GM23248 (cell line): ENCODE data around the gene FHAD1. TPM values are rescaled to one million over a fixed set of nuclear protein-coding genes. Genes with fewer than 3 reads are reported as not detected.

Experiments
- DNase-seq: peaks from one replicate; pipeline ENCODE4 v3.0.0-alpha.2; 2015
- H2AFZ ChIP-seq: fragments of 200-600 bp; sonication (generic); 2 replicates; pipeline ENCODE4 v1.6.1; 2016; ENCODE audit warnings: antibody characterized with exemption
- H3F3A ChIP-seq: fragments of 200-600 bp; sonication (generic); 2 replicates; pipeline ENCODE4 v1.6.1; 2016; ENCODE audit warnings: mild to moderate bottlenecking, antibody characterized with exemption, mixed run types; ENCODE audit not compliant: insufficient read depth
- H3K27ac ChIP-seq: fragments of 200-600 bp; sonication (generic); 2 replicates; pipeline ENCODE4 v1.5.1; 2016; ENCODE audit warnings: mild to moderate bottlenecking
- H3K27me3 ChIP-seq: fragments of 200-600 bp; sonication (generic); replicated peaks from 2 replicates; pipeline ENCODE4 v1.6.1; 2016; ENCODE audit warnings: mild to moderate bottlenecking; ENCODE audit not compliant: insufficient read depth
- H3K36me3 ChIP-seq: fragments of 200-600 bp; sonication (generic); 2 replicates; pipeline ENCODE4 v1.6.1; 2016; ENCODE audit warnings: low read depth, mild to moderate bottlenecking
- H3K4me1 ChIP-seq: fragments of 200-600 bp; sonication (generic); 2 replicates; pipeline ENCODE4 v1.6.1; 2016; ENCODE audit warnings: mild to moderate bottlenecking; ENCODE audit not compliant: insufficient read depth
- H3K4me2 ChIP-seq: fragments of 200-600 bp; sonication (generic); one replicate; pipeline ENCODE4 v1.6.1; 2016; ENCODE audit warnings: mild to moderate bottlenecking; ENCODE audit not compliant: unreplicated experiment
- H3K4me3 ChIP-seq: fragments of 200-600 bp; sonication (generic); 2 replicates; pipeline ENCODE4 v1.5.1; 2016; ENCODE audit warnings: mild to moderate bottlenecking
- H3K79me2 ChIP-seq: fragments of 200-600 bp; sonication (generic); 2 replicates; pipeline ENCODE4 v1.6.1; 2016; ENCODE audit warnings: mild to moderate bottlenecking; ENCODE audit not compliant: insufficient read depth
- H3K9ac ChIP-seq: fragments of 200-600 bp; sonication (generic); 2 replicates; pipeline ENCODE4 v1.6.1; 2016; ENCODE audit warnings: mild to moderate bottlenecking
- H3K9me2 ChIP-seq: fragments of 200-600 bp; sonication (generic); 2 replicates; pipeline ENCODE4 v1.6.1; 2016; ENCODE audit warnings: mixed run types, mild to moderate bottlenecking, moderate library complexity; ENCODE audit not compliant: insufficient read depth
- H3K9me3 ChIP-seq: fragments of 200-600 bp; sonication (generic); one replicate; pipeline ENCODE4 v1.6.1; 2017; ENCODE audit warnings: low read depth
- H4K20me1 ChIP-seq: fragments of 200-600 bp; sonication (generic); 2 replicates; pipeline ENCODE4 v1.6.0; 2016; ENCODE audit not compliant: insufficient read depth
- EZH2 ChIP-seq: fragments of 200-600 bp; sonication (generic); IDR thresholded peaks from 2 replicates; pipeline ENCODE4 v1.6.1; 2018; ENCODE audit warnings: antibody characterized with exemption, mild to moderate bottlenecking; ENCODE audit not compliant: insufficient read depth, poor library complexity, severe bottlenecking
- EZH2phosphoT487 ChIP-seq: fragments of 200-600 bp; sonication (generic); IDR thresholded peaks from 2 replicates; pipeline ENCODE4 v1.6.1; 2018; ENCODE audit warnings: antibody characterized with exemption, moderate library complexity, mild to moderate bottlenecking, low read depth; ENCODE audit not compliant: insufficient read depth
- WGBS, 2 experiments: methylation state at CpG; one replicate each; pipeline ENCODE4 v1.1.6; 2015 to 2017; ENCODE audit warnings: low lambda C conversion rate in 2 of 2, low coverage in 1 of 2; ENCODE audit errors: missing lambda C conversion rate in 2 of 2; 5-methylcytosine and 5-hydroxymethylcytosine counted together
- in situ Hi-C: fragments of 300-500 bp; cut with MboI; formaldehyde crosslinking; loops from 2 replicates; pipeline ENCODE4 v1.15.0; 2020
- polyA plus RNA-seq: library from polyadenylated mRNA; unstranded; fragments of >200 nt; fragmentation: Nextera tagmentation; extraction: Ambion mirVana; gene quantifications from 2 replicates; pipeline ENCODE4 v1.2.1, GENCODE V29; 2016
- total RNA-seq: library from RNA; depleted of rRNA; stranded (reverse); fragments of >200 nt; shearing (Covaris generic); gene quantifications from 2 replicates; pipeline ENCODE4 v1.2.3, GENCODE V29; 2014

FHAD1 gene
- total and polyA plus RNA-seq, 2 experiments from 2014 or later, result 0.24 TPM; not detected in 1

DNA sequence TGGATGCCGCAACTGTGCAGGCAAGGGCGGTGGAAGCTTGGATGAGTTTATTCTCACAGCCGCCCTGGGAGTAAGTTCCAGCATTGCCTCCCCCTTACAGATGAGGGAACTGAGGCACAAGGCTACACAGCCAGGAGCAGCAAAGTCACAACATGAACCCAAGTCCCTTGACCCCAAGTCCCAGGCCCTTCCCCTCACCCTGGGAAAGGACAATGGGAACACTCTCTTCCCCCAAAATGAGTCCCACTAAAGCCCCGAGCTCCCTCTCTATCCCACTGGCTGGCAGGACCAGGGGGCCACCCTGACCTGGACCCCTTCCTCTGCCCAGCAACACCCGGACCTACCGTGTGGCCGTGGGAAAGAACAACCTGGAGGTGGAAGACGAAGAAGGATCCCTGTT lies 195.1 kb downstream of the FHAD1 start:
- no peak for DNase-seq
- Histone ChIP-seq H3K27ac (no peak overlapping the region), H3F3A (no peaks in the 10 kb centered on the region), H2AFZ (no peak overlapping the region), H3K9ac (no peak overlapping the region), H3K9me3 (no peaks in the 10 kb centered on the region), H3K27me3 (no peaks in the 10 kb centered on the region), H3K4me2 (no peak overlapping the region), H3K9me2 (no peaks in the 10 kb centered on the region), H3K4me1 (no peaks in the 10 kb centered on the region), H3K36me3 (no peaks in the 10 kb centered on the region), H3K79me2 (no peaks in the 10 kb centered on the region), H3K4me3 (no peak overlapping the region), H4K20me1 (no peaks in the 10 kb centered on the region)
- 76 to 77% methylated on average over 8 of the region's 8 CpGs for WGBS, 2 experiments
- in situ Hi-C loops, result loop anchor here (25.0 kb wide), 1 partner anchor 305 kb away; no protein-coding TSS in a partner anchor
- TF ChIP-seq EZH2, result no peak
- TF ChIP-seq EZH2phosphoT487, result no peak

DNA sequence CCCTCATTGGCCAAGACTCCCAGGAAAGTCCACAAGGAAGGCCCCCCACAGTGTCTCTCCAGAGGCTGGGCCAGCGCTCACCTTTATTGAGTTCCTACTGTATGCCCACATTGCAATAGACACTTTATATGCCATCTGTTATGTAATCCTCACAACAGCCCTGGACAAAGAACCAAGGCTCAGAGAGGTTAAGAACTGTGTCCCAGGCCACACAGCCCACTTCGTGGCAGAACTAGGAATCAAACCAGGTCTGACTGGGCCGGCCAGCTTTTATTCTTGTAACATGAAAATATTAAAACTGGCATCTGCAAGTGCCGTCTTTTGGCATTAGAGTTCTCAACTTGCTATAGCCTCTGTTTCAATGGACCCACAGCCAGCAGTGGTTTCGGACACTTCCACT lies 195.7 kb downstream of the FHAD1 start:
- Histone ChIP-seq H3K79me2 (no peaks in the 10 kb centered on the region), H4K20me1 (no peaks in the 10 kb centered on the region), H3K4me1 (no peaks in the 10 kb centered on the region), H3K4me2 (no peak overlapping the region), H3K27me3 (no peaks in the 10 kb centered on the region), H3K9me2 (no peaks in the 10 kb centered on the region), H3K4me3 (no peak overlapping the region), H3K27ac (no peak overlapping the region), H3K36me3 (no peaks in the 10 kb centered on the region), H3K9ac (no peak overlapping the region), H3K9me3 (no peaks in the 10 kb centered on the region), H3F3A (no peaks in the 10 kb centered on the region), H2AFZ (no peak overlapping the region)
- WGBS, 2 experiments, result 70 to 72% methylated on average over 5 of the region's 5 CpGs
- no peak for TF ChIP-seq EZH2phosphoT487
- TF ChIP-seq EZH2, result no peak
- DNase-seq, result no peak
- in situ Hi-C loops, result loop anchor here (25.0 kb wide), 1 partner anchor 305 kb away; no protein-coding TSS in a partner anchor

DNA sequence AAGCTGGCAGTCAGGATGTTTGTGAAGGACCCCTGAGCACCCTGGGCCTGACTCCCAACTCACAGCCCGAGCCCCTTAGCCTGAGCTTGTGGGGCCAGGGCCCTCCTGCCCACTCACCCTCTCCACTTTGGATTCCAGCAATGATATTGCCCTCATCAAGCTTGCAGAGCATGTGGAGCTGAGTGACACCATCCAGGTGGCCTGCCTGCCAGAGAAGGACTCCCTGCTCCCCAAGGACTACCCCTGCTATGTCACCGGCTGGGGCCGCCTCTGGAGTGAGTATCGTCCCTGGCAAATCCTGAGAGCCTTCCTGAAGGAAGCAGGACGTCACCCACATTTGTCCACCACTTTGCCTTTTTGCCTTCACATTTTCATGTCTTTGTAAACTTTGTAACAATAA lies 196.3 kb downstream of the FHAD1 start:
- 69 to 73% methylated on average over 5 of the region's 5 CpGs for WGBS, 2 experiments
- in situ Hi-C loops, result loop anchor here (25.0 kb wide), 1 partner anchor 306 kb away; no protein-coding TSS in a partner anchor
- H3K27me3 ChIP-seq, result no peaks in the 10 kb centered on the region

DNA sequence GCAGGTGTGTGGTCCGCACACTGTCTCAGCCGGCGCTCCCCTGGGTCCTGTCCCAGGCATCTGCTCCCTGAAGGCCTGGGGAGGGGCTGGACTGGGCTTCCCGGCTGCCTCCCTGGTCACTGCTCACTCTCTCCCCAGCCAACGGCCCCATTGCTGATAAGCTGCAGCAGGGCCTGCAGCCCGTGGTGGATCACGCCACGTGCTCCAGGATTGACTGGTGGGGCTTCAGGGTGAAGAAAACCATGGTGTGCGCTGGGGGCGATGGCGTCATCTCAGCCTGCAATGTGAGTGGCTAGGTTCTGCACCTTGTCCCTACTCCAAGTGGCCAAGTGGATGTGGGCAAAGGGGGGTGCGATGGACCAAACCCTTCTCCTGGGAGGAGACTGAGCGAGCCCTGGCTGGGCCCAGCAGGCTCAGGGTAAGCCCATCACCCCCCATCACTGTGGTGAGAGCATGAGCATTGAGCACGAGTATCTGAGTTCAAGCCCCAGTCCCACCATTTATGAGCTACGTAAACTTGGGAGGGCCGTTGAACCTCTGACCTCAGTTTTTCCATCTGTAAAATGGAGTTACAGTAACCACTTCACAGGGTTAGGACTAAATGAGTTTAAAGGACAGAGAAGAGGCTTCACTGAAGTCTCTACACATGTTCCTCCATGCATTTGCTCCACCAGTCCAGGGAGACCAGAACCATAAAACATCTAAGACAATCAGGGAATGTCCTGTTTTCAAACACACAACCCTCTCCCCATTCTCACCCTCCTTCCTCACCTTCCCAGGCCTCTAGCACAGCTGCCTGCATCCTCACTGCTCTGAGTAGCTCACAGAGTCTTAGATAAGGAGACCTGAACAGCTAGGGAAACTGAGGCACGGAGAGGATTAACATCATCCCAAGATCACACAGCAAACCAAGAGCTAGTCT lies 197.7 kb downstream of the FHAD1 start:
- no peak overlapping the region for H3K27ac ChIP-seq
- no peaks in the 10 kb centered on the region for H3K9me3 ChIP-seq
- H2AFZ ChIP-seq, result no peak overlapping the region
- H3K4me1 ChIP-seq, result no peaks in the 10 kb centered on the region
- in situ Hi-C loops, result loop anchor here (25.0 kb wide), 1 partner anchor 307 kb away; no protein-coding TSS in a partner anchor
- no peak for TF ChIP-seq EZH2phosphoT487
- no peak for TF ChIP-seq EZH2
- no peak overlapping the region for H3K4me2 ChIP-seq
- no peaks in the 10 kb centered on the region for H4K20me1 ChIP-seq
- H3K79me2 ChIP-seq, result no peaks in the 10 kb centered on the region
- H3K27me3 ChIP-seq, result no peaks in the 10 kb centered on the region
- no peak overlapping the region for H3K4me3 ChIP-seq
- WGBS, 2 experiments, result 87 to 89% methylated on average over 15 to 17 of the region's 17 CpGs
- no peak overlapping the region for H3K9ac ChIP-seq
- H3K36me3 ChIP-seq, result no peaks in the 10 kb centered on the region
- no peaks in the 10 kb centered on the region for H3K9me2 ChIP-seq
- no peaks in the 10 kb centered on the region for H3F3A ChIP-seq
- no peak for DNase-seq

More for the DNA sequence above, 196.3 kb downstream of the FHAD1 start:
- Histone ChIP-seq H3K9ac (no peak overlapping the region), H4K20me1 (no peaks in the 10 kb centered on the region), H3K4me2 (no peak overlapping the region), H3K36me3 (no peaks in the 10 kb centered on the region), H3K9me2 (no peaks in the 10 kb centered on the region), H3K79me2 (no peaks in the 10 kb centered on the region), H3K4me1 (no peaks in the 10 kb centered on the region), H3K4me3 (no peak overlapping the region), H3F3A (no peaks in the 10 kb centered on the region), H3K9me3 (no peaks in the 10 kb centered on the region), H2AFZ (no peak overlapping the region), H3K27ac (no peak overlapping the region)
- TF ChIP-seq EZH2 (no peak), EZH2phosphoT487 (no peak)
- DNase-seq, result no peak
